HCT116 (cell line): ENCODE data around the gene MLLT3. TPM values are rescaled to one million over a fixed set of nuclear protein-coding genes. Genes with fewer than 3 reads are reported as not detected.

Source experiments
- ATAC-seq: fragments of 200-7000 bp; cut with Tn5 transposase; 2 replicates; pipeline ENCODE4 v1.9.1; 2020; ENCODE audit warnings: mild to moderate bottlenecking, moderate library complexity
- BruUV-seq: library from RNA; stranded (reverse); fragments of 400-500 nt; replicated peaks from 2 replicates; lab custom pipeline; 2021; lab: Mats Ljungman, UMichigan
- CTCF ChIA-PET: fragments of 300-600 bp; sonication (Branson Sonifier 250); formaldehyde crosslinking; loops from one replicate; lab custom pipeline; 2021; ENCODE audit warnings: antibody characterized with exemption; lab: Charles Lee
- POLR2A ChIA-PET: fragments of 300-600, 350-600 bp; sonication (Branson Sonifier 250); formaldehyde crosslinking; loops from one replicate; lab custom pipeline; 2021; ENCODE audit warnings: antibody characterized with exemption; lab: Charles Lee
- RAD21 ChIA-PET, 2 experiments: fragments of 300-600 bp; sonication (Branson Sonifier 250); formaldehyde crosslinking; loops; one replicate each; lab custom pipeline; 2023; ENCODE audit warnings: low total read pairs in 2 of 2; ENCODE audit not compliant: uncharacterized antibody in 2 of 2, unreplicated experiment in 2 of 2, low non-redundant PET in 1 of 2; lab: Charles Lee
- DNase-seq: peaks from one replicate; pipeline ENCODE4 v3.0.0-alpha.2; 2010; ENCODE audit warnings: low read depth, low spot score
- H2AFZ ChIP-seq: fragments of 200-600 bp; shearing (Covaris generic), sonication (generic); 2 replicates; pipeline ENCODE4 v1.6.1; 2017; ENCODE audit warnings: low read depth, mixed run types, mixed read lengths, antibody characterized with exemption, low read length; ENCODE audit not compliant: poor library complexity, severe bottlenecking
- H3K27ac ChIP-seq: 2 replicates; pipeline ENCODE4 v1.5.1; 2012; ENCODE audit warnings: low read depth, low read length
- H3K27me3 ChIP-seq: fragments of 200-600 bp; sonication (generic); 2 replicates; pipeline ENCODE4 v1.6.1; 2016; ENCODE audit warnings: mixed run types, low read length, mixed read lengths; ENCODE audit not compliant: insufficient read depth
- H3K36me3 ChIP-seq, 2 experiments: fragments of 200-500 bp in 1 of 2; fragments of 200-600 bp in 1 of 2; sonication (Bioruptor generic) in 1 of 2; sonication (generic) in 1 of 2; 2 replicates each; pipeline versions ENCODE4 v1.5.1 to v1.6.1; 2014 to 2016; ENCODE audit warnings: low read length in 2 of 2, inconsistent platforms in 1 of 2, mixed read lengths in 1 of 2, mixed run types in 1 of 2; ENCODE audit not compliant: insufficient read depth in 2 of 2, control insufficient read depth in 1 of 2
- H3K4me1 ChIP-seq, 2 experiments: fragments of 200-600 bp in 1 of 2; sonication (generic) in 1 of 2; 2 replicates each; pipeline versions ENCODE4 v1.5.1 to v1.6.1; 2012 to 2017; ENCODE audit warnings: low read length in 2 of 2, inconsistent platforms in 1 of 2, mild to moderate bottlenecking in 1 of 2, mixed read lengths in 1 of 2, mixed run types in 1 of 2, moderate library complexity in 1 of 2; ENCODE audit not compliant: insufficient read depth in 2 of 2, control insufficient read depth in 1 of 2
- H3K4me2 ChIP-seq: fragments of 200-600 bp; sonication (generic); 2 replicates; pipeline ENCODE4 v1.6.1; 2017; ENCODE audit warnings: mixed run types, low read length, mixed read lengths
- H3K4me3 ChIP-seq, 2 experiments: fragments of 200-600 bp in 1 of 2; sonication (generic) in 1 of 2; replicated peaks in 1 of 2; 2 replicates each; pipeline ENCODE4 v1.5.1; 2011 to 2016; ENCODE audit warnings: low read length in 2 of 2, control low read depth in 1 of 2, low read depth in 1 of 2, mild to moderate bottlenecking in 1 of 2, mixed read lengths in 1 of 2, mixed run types in 1 of 2
- H3K79me2 ChIP-seq: fragments of 200-600 bp; sonication (generic); 2 replicates; pipeline ENCODE4 v1.6.1; 2017; ENCODE audit warnings: mild to moderate bottlenecking, mixed run types, low read length, moderate library complexity, mixed read lengths; ENCODE audit not compliant: insufficient read depth
- H3K9ac ChIP-seq: fragments of 200-600 bp; sonication (generic); 2 replicates; pipeline ENCODE4 v1.6.1; 2016; ENCODE audit warnings: low read length, mixed read lengths
- H3K9me2 ChIP-seq: fragments of 200-600 bp; sonication (generic), shearing (Covaris generic); 2 replicates; pipeline ENCODE4 v1.6.1; 2017; ENCODE audit warnings: mixed run types, mild to moderate bottlenecking, moderate library complexity; ENCODE audit not compliant: insufficient read depth
- H3K9me3 ChIP-seq, 2 experiments: fragments of 200-500 bp in 1 of 2; fragments of 200-600 bp in 1 of 2; sonication (Bioruptor generic) in 1 of 2; sonication (generic) in 1 of 2; 2 replicates each; pipeline ENCODE4 v1.6.1; 2014 to 2017; ENCODE audit warnings: low read length in 2 of 2, mixed read lengths in 2 of 2, inconsistent platforms in 1 of 2, low read depth in 1 of 2, mild to moderate bottlenecking in 1 of 2, mixed run types in 1 of 2, moderate library complexity in 1 of 2; ENCODE audit not compliant: control insufficient read depth in 1 of 2, insufficient read depth in 1 of 2
- H4K20me1 ChIP-seq: fragments of 200-600 bp; sonication (generic), shearing (Covaris generic); 2 replicates; pipeline ENCODE4 v1.6.1; 2017; ENCODE audit warnings: mixed run types, mild to moderate bottlenecking, moderate library complexity; ENCODE audit not compliant: insufficient read depth
- CBX3 ChIP-seq: IDR thresholded peaks from 2 replicates; pipeline ENCODE4 v1.6.1; 2012; ENCODE audit warnings: low read depth
- EZH2 ChIP-seq: fragments of 200-600 bp; sonication (generic); IDR thresholded peaks from 2 replicates; pipeline ENCODE4 v1.6.1; 2017; ENCODE audit warnings: antibody characterized with exemption, mixed run types
- EZH2phosphoT487 ChIP-seq: fragments of 200-600 bp; IDR thresholded peaks from 2 replicates; pipeline ENCODE4 v1.6.1; 2018; ENCODE audit warnings: antibody characterized with exemption, borderline replicate concordance
- TCF7L2 ChIP-seq: IDR thresholded peaks from 2 replicates; pipeline ENCODE4 v1.7.0; 2011; ENCODE audit warnings: borderline replicate concordance, inconsistent platforms; ENCODE audit not compliant: insufficient read depth, insufficient read length; ENCODE audit errors: extremely low read depth
- intact Hi-C: fragments of 100-400 bp; cut with micrococcal nuclease; formaldehyde crosslinking; loops from 2 replicates; pipeline ENCODE4 v1.10.0; 2022
- total RNA-seq: library from RNA; stranded (reverse); gene quantifications from one replicate; pipeline ENCODE4 v1.2.1, GENCODE V29; 2021; ENCODE audit not compliant: unreplicated experiment
- TF ChIP-seq, protein P1 (sequence below): IDR thresholded peaks from 2 replicates; pipeline ENCODE4 v1.6.1; 2012
- TF ChIP-seq, protein P2 (sequence below): IDR thresholded peaks from 2 replicates; pipeline ENCODE4 v1.6.1; 2011; ENCODE audit warnings: mild to moderate bottlenecking, low read length, moderate library complexity; ENCODE audit not compliant: insufficient replicate concordance; ENCODE audit errors: extremely low read depth

MLLT3 gene
- total RNA-seq, 1 experiment from 2014 or later, result 4.3 TPM

DNA sequence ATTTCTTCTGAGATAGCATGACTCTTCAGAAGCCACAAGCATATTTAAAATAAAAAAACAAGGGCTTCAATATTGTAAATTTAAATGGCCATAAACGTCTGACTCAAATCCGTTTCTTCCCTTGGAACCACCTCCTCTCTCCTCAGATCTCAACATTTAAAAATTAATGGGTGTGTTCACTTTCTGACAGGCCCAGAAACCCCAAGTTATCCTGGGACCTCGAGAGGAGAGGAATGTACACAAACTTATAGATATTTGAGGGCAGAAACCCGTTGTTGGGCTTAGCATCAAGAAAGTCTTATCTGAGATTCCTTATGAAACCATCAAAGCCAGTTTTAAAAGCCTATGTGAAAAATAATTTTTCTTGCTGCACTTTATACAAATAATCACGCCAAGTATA lies 29.2 kb downstream of the MLLT3 start (continued):
- no peak for TF ChIP-seq CBX3
- TF ChIP-seq, protein P1, sequence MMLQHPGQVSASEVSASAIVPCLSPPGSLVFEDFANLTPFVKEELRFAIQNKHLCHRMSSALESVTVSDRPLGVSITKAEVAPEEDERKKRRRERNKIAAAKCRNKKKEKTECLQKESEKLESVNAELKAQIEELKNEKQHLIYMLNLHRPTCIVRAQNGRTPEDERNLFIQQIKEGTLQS, result no peak
- TF ChIP-seq, protein P2, sequence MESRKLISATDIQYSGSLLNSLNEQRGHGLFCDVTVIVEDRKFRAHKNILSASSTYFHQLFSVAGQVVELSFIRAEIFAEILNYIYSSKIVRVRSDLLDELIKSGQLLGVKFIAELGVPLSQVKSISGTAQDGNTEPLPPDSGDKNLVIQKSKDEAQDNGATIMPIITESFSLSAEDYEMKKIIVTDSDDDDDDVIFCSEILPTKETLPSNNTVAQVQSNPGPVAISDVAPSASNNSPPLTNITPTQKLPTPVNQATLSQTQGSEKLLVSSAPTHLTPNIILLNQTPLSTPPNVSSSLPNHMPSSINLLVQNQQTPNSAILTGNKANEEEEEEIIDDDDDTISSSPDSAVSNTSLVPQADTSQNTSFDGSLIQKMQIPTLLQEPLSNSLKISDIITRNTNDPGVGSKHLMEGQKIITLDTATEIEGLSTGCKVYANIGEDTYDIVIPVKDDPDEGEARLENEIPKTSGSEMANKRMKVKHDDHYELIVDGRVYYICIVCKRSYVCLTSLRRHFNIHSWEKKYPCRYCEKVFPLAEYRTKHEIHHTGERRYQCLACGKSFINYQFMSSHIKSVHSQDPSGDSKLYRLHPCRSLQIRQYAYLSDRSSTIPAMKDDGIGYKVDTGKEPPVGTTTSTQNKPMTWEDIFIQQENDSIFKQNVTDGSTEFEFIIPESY, result no peak

DNA sequence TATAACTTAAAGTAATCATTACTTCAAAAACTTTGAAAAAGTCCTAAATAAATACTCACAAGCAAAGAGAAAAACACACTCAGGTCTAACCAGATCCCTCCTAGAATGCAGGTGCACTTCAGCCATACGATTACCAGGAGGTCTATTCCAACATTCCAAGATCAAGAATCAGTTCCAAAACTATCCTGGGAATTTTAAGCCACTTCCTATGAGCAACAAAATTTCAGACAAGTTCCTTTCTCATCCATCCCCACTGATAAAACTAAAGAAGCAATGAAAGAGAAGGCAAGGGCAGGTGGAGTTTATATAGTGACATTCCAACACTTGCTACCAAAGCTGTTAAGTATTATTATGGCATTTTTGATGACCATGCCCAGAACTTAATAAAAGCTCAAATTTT lies 29.6 kb downstream of the MLLT3 start:
- no peaks in the 10 kb centered on the region for H4K20me1 ChIP-seq
- ATAC-seq (no peak), DNase-seq (no peak)
- TF ChIP-seq, protein P2, result no peak
- TF ChIP-seq EZH2, result no peak
- TF ChIP-seq TCF7L2, result no peak
- TF ChIP-seq EZH2phosphoT487, result no peak
- H3K9me2 ChIP-seq, result no peaks in the 10 kb centered on the region
- H3K4me3 ChIP-seq, result no peak overlapping the region
- no peaks in the 10 kb centered on the region for H3K4me1 ChIP-seq
- POLR2A ChIA-PET, result no interaction called here
- H3K27me3 ChIP-seq, result no peaks in the 10 kb centered on the region
- no peak overlapping the region for H3K4me2 ChIP-seq
- no peak overlapping the region for H3K27ac ChIP-seq
- no peaks in the 10 kb centered on the region for H3K9me3 ChIP-seq
- H3K79me2 ChIP-seq, result no peaks in the 10 kb centered on the region
- no TSS peak for BruUV-seq
- no peaks in the 10 kb centered on the region for H3K36me3 ChIP-seq
- RAD21 ChIA-PET, result no interaction called here
- intact Hi-C loops, result no loop called here
- H2AFZ ChIP-seq, result no peak overlapping the region
- H3K9ac ChIP-seq, result no peak overlapping the region
- CTCF ChIA-PET, result no interaction called here
